HepG2 (cell line): Measurements from ENCODE around the gene MEI1. TPM values are rescaled to one million over a fixed set of nuclear protein-coding genes. Genes with fewer than 3 reads are reported as not detected.
A peak's percentile ranks its signal among the peaks of the same experiment; 100 is the strongest.

Experiments used
- ARNTL ChIP-seq: sonication (generic); formaldehyde crosslinking; IDR thresholded peaks from 2 replicates; pipeline ENCODE4 v1.4.0; 2020; ENCODE audit warnings: mild to moderate bottlenecking, missing genetic modification reagents
- ATF7 ChIP-seq, 2 experiments: fragments of 450-650 bp in 1 of 2; sonication (generic) in 1 of 2; formaldehyde crosslinking in 1 of 2; IDR thresholded peaks; 2 replicates each; pipeline versions ENCODE4 v1.4.0 to v1.6.1; 2016 to 2020; ENCODE audit warnings: antibody characterized with exemption in 1 of 2, mild to moderate bottlenecking in 1 of 2, missing genetic modification reagents in 1 of 2
- BRCA1 ChIP-seq: sonication (generic); formaldehyde crosslinking; IDR thresholded peaks from 2 replicates; pipeline ENCODE4 v1.4.0; 2020; ENCODE audit warnings: missing genetic modification reagents
- FOXJ3 ChIP-seq: sonication (generic); formaldehyde crosslinking; IDR thresholded peaks from 2 replicates; pipeline ENCODE4 v1.4.0; 2020; ENCODE audit warnings: missing genetic modification reagents, mild to moderate bottlenecking, borderline replicate concordance
- HNRNPUL1 ChIP-seq: fragments of 200-400 bp; formaldehyde crosslinking; IDR thresholded peaks from 2 replicates; pipeline ENCODE4 v1.6.1; 2017; ENCODE audit warnings: low read depth, mild to moderate bottlenecking, low read length, moderate library complexity
- REL ChIP-seq: sonication (generic); formaldehyde crosslinking; conservative IDR thresholded peaks from 2 replicates; pipeline ENCODE4 v1.8.0; 2022; ENCODE audit warnings: mild to moderate bottlenecking, missing genetic modification reagents, moderate library complexity
- RFX1 ChIP-seq: fragments of 450-650 bp; IDR thresholded peaks from 2 replicates; pipeline ENCODE4 v1.6.1; 2017
- SAP130 ChIP-seq: IDR thresholded peaks from 2 replicates; pipeline ENCODE4 v1.6.1; 2016; ENCODE audit warnings: low read depth
- STAT5B ChIP-seq: sonication (generic); formaldehyde crosslinking; IDR thresholded peaks from 2 replicates; pipeline ENCODE4 v1.4.0; 2020; ENCODE audit warnings: missing genetic modification reagents
- TAF15 ChIP-seq: fragments of 200-400 bp; formaldehyde crosslinking; IDR thresholded peaks from one replicate; pipeline ENCODE4 v1.6.1; 2018; ENCODE audit warnings: mild to moderate bottlenecking, low read depth, low read length; ENCODE audit not compliant: poor library complexity, severe bottlenecking
- ZBTB38 ChIP-seq: sonication (generic); formaldehyde crosslinking; IDR thresholded peaks from 2 replicates; pipeline ENCODE4 v1.5.1; 2020; ENCODE audit warnings: mild to moderate bottlenecking, missing genetic modification reagents
- ZFP37 ChIP-seq: sonication (generic); formaldehyde crosslinking; IDR thresholded peaks from 2 replicates; pipeline ENCODE4 v1.4.0; 2020; ENCODE audit warnings: missing genetic modification reagents, borderline replicate concordance
- ZFYVE20 ChIP-seq: sonication (generic); formaldehyde crosslinking; IDR thresholded peaks from 2 replicates; pipeline ENCODE4 v1.8.0; 2023; ENCODE audit warnings: low read depth, mild to moderate bottlenecking, moderate library complexity, missing genetic modification reagents, borderline replicate concordance
- ZNF296 ChIP-seq: sonication (generic); formaldehyde crosslinking; conservative IDR thresholded peaks from 2 replicates; pipeline ENCODE4 v1.5.0; 2020; ENCODE audit warnings: mild to moderate bottlenecking, missing genetic modification reagents
- ZNF430 ChIP-seq: sonication (generic); formaldehyde crosslinking; IDR thresholded peaks from 2 replicates; pipeline ENCODE4 v1.9.0; 2021; ENCODE audit warnings: mild to moderate bottlenecking, missing genetic modification reagents
- ZNF547 ChIP-seq: sonication (generic); formaldehyde crosslinking; IDR thresholded peaks from 2 replicates; pipeline ENCODE4 v1.5.1; 2020; ENCODE audit warnings: mild to moderate bottlenecking, missing genetic modification reagents
- ZNF7 ChIP-seq: IDR thresholded peaks from 2 replicates; pipeline ENCODE4 v1.6.1; 2016; ENCODE audit warnings: missing biosample characterization, missing genetic modification reagents
- ZSCAN21 ChIP-seq: sonication (generic); formaldehyde crosslinking; IDR thresholded peaks from 2 replicates; pipeline ENCODE4 v1.8.0; 2022; ENCODE audit warnings: mild to moderate bottlenecking, missing genetic modification reagents, moderate library complexity, borderline replicate concordance
- polyA plus RNA-seq, 8 experiments: library from polyadenylated mRNA; depleted of rRNA in 3 of 8; stranded (reverse) in 7 of 8; unstranded in 1 of 8; fragments of >200 nt; fragmentation: Illumina TruSeq in 4 of 8; extraction: Trizol in 4 of 8; gene quantifications; 2 replicates each; pipeline versions ENCODE4 v1.2.1 to v1.2.3, GENCODE V29; 2011 to 2016; ENCODE audit warnings: low read depth in 4 of 8, missing spikeins in 1 of 8, mixed read lengths in 1 of 8; ENCODE audit not compliant: insufficient read depth in 1 of 8
- total RNA-seq, 5 experiments: library from RNA; depleted of rRNA; stranded (reverse); fragments of >200 nt; fragmentation: Illumina TruSeq; extraction: Trizol; gene quantifications; 2 replicates each; pipeline ENCODE4 v1.2.3, GENCODE V29; 2016; ENCODE audit warnings: low read depth in 1 of 5
- TF ChIP-seq, protein P1 (sequence below): sonication (generic); formaldehyde crosslinking; IDR thresholded peaks from 2 replicates; pipeline ENCODE4 v1.5.1; 2020; ENCODE audit warnings: mild to moderate bottlenecking, missing genetic modification reagents, borderline replicate concordance
- TF ChIP-seq, protein P2 (sequence below): sonication (generic); formaldehyde crosslinking; IDR thresholded peaks from 2 replicates; pipeline ENCODE4 v1.8.1; 2023; ENCODE audit warnings: mild to moderate bottlenecking, missing genetic modification reagents, borderline replicate concordance
- TF ChIP-seq, protein P3 (sequence below): sonication (generic); formaldehyde crosslinking; IDR thresholded peaks from 2 replicates; pipeline ENCODE4 v1.4.0; 2020; ENCODE audit warnings: missing genetic modification reagents
- TF ChIP-seq, protein P4 (sequence below): sonication (generic); formaldehyde crosslinking; IDR thresholded peaks from 2 replicates; pipeline ENCODE4 v1.5.0; 2020; ENCODE audit warnings: missing genetic modification reagents, mild to moderate bottlenecking, borderline replicate concordance
- TF ChIP-seq, protein P5 (sequence below): sonication (generic); formaldehyde crosslinking; IDR thresholded peaks from 2 replicates; pipeline ENCODE4 v1.5.1; 2020; ENCODE audit warnings: mild to moderate bottlenecking, missing genetic modification reagents, moderate library complexity

MEI1 gene
- total and polyA plus RNA-seq, 2 of the 13 experiments (the other 11 are each of a cell fraction or from before 2014, with no cell fraction given): 0.75 to 1.9 TPM

DNA sequence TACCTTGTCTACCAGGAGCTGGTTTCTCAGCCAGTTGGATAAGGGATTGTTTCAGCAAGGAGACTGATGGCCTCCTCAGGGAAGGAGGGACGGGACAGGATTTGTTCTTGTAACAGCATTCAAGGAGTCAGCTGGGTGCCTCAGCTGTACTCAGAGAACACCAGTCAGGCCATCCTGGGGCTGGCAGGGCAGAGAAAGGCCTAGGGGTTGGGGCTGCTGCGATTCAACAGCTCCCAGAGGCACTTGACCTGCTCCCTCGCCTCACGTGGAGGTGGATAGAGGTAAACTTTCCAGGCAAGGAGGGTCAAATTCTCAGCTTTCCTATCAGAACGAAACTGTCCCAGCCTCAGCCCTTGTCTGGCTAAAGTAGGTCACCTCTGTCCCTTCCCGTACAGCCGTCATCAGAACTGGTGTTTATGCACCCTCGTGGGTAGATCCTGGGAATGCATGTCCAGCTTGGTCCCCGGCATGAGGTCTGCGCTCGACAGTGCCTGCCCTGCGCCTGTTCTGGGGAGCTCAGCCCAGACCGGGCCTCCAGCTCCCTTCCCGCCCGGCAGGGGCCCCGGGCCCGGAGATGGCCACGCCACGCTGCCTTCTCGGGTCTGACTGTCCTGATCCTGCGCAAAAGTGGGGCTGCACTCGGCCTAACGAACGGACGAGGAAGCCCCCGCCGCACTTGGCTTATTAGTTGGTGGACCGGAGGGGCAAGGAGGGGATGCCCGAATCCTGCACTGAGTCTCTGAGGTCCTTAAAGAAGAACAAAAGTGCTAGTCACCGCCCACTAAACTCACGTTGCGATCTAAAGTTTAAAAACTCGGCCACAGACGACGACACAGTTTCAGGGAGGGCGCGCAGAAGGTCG is 100.4 kb downstream of the MEI1 start (continued):
- TF ChIP-seq, protein P1, sequence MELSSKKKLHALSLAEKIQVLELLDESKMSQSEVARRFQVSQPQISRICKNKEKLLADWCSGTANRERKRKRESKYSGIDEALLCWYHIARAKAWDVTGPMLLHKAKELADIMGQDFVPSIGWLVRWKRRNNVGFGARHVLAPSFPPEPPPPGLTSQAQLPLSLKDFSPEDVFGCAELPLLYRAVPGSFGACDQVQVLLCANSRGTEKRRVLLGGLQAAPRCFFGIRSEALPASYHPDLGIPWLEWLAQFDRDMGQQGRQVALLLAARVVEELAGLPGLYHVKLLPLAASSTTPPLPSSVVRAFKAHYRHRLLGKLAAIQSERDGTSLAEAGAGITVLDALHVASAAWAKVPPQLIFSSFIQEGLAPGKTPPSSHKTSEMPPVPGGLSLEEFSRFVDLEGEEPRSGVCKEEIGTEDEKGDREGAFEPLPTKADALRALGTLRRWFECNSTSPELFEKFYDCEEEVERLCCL: no peak
- TF ChIP-seq, protein P2, sequence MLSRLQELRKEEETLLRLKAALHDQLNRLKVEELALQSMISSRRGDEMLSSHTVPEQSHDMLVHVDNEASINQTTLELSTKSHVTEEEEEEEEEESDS: no peak
- no peak for TF ChIP-seq TAF15
- 0 out of 2 replicates have a peak, but pooled peaks have one; percentile 38 for TF ChIP-seq ZSCAN21 (CRISPR knock-in tag)
- no peak for TF ChIP-seq STAT5B
- peak; percentile 11; the same call in 1 of the 2 replicates for TF ChIP-seq ZNF430
- TF ChIP-seq ZNF296 (CRISPR knock-in tag): 0 out of 2 replicates have a peak, but pooled peaks have one; percentile 23
- no peak for TF ChIP-seq FOXJ3 (CRISPR knock-in tag)
- peak; percentile 90 for TF ChIP-seq ZBTB38 (CRISPR knock-in tag)
- TF ChIP-seq, protein P3, sequence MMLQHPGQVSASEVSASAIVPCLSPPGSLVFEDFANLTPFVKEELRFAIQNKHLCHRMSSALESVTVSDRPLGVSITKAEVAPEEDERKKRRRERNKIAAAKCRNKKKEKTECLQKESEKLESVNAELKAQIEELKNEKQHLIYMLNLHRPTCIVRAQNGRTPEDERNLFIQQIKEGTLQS (CRISPR knock-in tag): no peak
- TF ChIP-seq ZNF7 (CRISPR knock-in tag): no peak
- TF ChIP-seq, protein P4, sequence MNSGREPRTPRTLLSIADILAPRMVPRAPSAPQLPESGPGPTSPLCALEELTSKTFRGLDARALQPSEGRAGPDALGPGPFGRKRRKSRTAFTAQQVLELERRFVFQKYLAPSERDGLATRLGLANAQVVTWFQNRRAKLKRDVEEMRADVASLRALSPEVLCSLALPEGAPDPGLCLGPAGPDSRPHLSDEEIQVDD: no peak
- TF ChIP-seq ZNF547 (CRISPR knock-in tag): no peak
- TF ChIP-seq HNRNPUL1: no peak
- no peak for TF ChIP-seq ATF7 (IDR thresholded peaks at IDR 0.05)
- TF ChIP-seq ATF7 (CRISPR knock-in tag; IDR thresholded peaks at IDR 0.05): peak; percentile 76; the same call in 1 of the 2 replicates
- TF ChIP-seq ZFYVE20 (CRISPR knock-in tag): no peak
- TF ChIP-seq, protein P5, sequence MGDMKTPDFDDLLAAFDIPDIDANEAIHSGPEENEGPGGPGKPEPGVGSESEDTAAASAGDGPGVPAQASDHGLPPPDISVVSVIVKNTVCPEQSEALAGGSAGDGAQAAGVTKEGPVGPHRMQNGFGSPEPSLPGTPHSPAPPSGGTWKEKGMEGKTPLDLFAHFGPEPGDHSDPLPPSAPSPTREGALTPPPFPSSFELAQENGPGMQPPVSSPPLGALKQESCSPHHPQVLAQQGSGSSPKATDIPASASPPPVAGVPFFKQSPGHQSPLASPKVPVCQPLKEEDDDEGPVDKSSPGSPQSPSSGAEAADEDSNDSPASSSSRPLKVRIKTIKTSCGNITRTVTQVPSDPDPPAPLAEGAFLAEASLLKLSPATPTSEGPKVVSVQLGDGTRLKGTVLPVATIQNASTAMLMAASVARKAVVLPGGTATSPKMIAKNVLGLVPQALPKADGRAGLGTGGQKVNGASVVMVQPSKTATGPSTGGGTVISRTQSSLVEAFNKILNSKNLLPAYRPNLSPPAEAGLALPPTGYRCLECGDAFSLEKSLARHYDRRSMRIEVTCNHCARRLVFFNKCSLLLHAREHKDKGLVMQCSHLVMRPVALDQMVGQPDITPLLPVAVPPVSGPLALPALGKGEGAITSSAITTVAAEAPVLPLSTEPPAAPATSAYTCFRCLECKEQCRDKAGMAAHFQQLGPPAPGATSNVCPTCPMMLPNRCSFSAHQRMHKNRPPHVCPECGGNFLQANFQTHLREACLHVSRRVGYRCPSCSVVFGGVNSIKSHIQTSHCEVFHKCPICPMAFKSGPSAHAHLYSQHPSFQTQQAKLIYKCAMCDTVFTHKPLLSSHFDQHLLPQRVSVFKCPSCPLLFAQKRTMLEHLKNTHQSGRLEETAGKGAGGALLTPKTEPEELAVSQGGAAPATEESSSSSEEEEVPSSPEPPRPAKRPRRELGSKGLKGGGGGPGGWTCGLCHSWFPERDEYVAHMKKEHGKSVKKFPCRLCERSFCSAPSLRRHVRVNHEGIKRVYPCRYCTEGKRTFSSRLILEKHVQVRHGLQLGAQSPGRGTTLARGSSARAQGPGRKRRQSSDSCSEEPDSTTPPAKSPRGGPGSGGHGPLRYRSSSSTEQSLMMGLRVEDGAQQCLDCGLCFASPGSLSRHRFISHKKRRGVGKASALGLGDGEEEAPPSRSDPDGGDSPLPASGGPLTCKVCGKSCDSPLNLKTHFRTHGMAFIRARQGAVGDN (CRISPR knock-in tag): peak; percentile 86; the same call in 1 of the 2 replicates
- TF ChIP-seq ARNTL (CRISPR knock-in tag): peak; percentile 50; the same call in 1 of the 2 replicates
- no peak; the same call in 1 of the 2 replicates for TF ChIP-seq ZFP37 (CRISPR knock-in tag)
- TF ChIP-seq RFX1: no peak
- TF ChIP-seq SAP130 (CRISPR knock-in tag): no peak
- TF ChIP-seq REL (CRISPR knock-in tag): 0 out of 2 replicates have a peak, but pooled peaks have one; percentile 29
- TF ChIP-seq BRCA1 (CRISPR knock-in tag): no peak
